HG03196 (cell line): ENCODE measurements around the gene PPCDC.
A peak's percentile ranks its signal among the peaks of the same experiment; 100 is the strongest.
"Not testable (repeated sequence)": the region's sequence is repeated elsewhere in the genome, so short reads cannot be mapped to it uniquely, and the experiment has no call there.

Experiments
- ATAC-seq: cut with Tn5 transposase; IDR thresholded peaks from one replicate; pipeline ENCODE4 v1.9.1; 2021; ENCODE audit not compliant: unreplicated experiment

Gene PPCDC

DNA sequence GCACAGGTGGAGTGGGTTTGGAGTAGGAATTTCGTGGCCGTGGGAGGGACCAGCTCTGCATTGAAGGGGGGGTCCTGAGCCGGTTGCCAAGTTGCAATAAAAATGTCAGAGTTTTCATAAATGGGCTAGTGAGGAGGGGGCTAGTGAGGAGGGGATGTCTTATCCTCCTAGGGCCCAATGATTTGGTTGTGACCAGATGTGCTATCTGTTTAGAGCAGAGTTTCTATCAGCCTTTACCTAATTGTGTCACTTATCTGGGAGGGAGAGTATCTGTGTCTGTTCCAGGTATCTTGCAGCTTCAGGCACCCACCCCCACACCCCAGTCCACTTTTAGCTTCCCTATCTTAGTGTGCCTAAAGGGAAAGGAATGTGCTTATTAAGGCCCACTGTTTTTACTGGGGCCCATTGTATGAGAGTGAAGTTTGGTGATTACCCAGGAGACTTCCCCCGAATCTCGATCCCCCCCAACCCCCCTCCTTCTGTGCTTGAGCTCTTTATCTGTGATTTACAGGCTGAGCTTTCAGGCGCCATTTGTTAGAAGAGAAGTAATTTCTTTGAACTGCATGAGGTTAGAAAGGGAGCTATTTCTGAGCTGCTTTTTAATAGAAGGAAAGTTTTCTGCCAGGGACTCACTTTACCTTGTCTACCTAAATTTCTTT is 42.6 kb downstream of the PPCDC start:
- ATAC-seq, result no peak

- ATAC-seq, result no peak
Observed at GRCh38 chr15:75067123-75067830, 43.9 kb downstream of the PPCDC start.

GRCh38 chr15:75068748-75069147 is 45.4 kb downstream of the PPCDC start:
- ATAC-seq, result no peak

GRCh38 chr15:75069301-75069925 is 46.0 kb downstream of the PPCDC start:
- ATAC-seq, result peak; percentile 68

DNA sequence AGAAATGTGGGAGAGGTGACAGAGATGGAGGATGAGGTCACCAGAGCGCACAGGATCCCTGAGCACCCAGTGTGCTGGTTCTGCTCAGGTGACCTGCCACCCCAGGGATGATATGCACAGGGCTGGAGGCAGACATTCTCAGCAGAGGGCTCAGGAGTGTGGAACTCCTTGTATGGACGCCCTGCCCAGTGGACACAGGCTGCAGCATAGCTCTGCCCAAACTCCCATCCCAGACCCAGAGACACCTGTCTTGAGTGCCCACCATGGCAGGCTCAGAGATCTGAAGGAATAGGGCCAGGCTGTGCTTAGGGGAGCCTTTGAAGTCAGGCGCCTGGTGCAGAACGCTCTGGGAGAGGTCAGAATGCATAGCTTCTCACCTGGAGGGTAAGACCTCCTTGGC is 47.3 kb downstream of the PPCDC start:
- ATAC-seq, result no peak

DNA sequence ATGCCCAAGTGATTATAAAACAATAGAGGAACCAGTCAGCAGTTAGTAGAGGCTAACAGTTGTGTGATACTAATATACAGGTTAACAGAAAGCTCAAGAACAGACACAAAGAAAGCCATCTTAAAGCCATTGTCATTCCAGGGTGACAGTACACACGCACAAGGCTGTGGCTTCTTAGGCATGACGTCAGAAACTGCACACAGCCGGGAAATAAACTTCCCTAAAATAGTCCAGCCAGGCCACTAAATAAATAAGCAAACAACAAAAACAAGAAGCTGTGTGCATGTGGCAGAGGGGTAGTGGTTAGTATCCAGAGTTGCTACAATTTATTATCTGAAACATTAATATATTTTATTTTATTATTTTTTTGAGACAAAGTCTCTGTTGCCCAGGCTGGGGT is 49.8 kb downstream of the PPCDC start:
- ATAC-seq, result no peak

- no peak for ATAC-seq
Observed at GRCh38 chr15:75076277-75076676, 52.9 kb downstream of the PPCDC start.

DNA sequence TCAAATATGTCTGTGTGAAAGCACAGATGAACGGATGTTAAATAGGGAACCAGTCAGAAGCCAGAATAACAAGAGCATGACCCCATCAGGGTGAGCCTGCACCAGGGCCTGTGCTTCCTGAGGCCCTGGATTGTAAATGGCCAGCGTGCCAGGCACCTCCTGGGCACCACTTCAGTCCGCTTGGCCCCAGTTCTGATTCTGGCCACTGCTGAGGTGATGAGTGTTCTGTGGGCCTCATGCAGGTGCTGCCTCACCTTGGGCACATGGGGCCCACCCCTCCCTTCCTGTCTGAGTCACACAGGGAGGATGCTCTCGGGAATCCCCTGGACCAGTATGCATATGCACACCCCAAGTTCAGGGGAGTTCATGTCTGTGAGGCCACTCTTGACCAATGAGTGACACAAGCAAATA is 54.2 kb downstream of the PPCDC start:
- not testable (repeated sequence) for ATAC-seq

DNA sequence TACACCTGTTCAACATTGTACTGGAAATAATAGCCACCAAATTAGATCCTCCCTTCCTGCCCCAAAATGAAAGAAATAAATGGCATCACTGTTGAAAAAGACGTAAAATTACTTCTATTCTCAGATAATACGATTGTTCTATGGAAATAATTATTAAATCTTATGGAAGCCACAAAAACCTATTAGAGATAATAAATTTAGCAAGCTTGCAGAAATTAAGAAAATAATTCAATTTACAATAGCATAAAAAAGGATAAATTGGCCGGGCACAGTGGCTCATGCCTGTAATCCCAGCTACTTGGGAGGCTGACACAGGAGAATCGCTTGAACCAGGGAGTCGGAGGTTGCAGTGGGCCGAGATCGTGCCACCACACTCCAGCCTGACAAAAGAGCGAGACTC is 57.8 kb downstream of the PPCDC start:
- ATAC-seq, result no peak

GRCh38 chr15:75082689-75083088 is 59.3 kb downstream of the PPCDC start:
- no peak for ATAC-seq

- ATAC-seq, result not testable (repeated sequence)
Observed at GRCh38 chr15:75085708-75086107, 62.3 kb downstream of the PPCDC start.

DNA sequence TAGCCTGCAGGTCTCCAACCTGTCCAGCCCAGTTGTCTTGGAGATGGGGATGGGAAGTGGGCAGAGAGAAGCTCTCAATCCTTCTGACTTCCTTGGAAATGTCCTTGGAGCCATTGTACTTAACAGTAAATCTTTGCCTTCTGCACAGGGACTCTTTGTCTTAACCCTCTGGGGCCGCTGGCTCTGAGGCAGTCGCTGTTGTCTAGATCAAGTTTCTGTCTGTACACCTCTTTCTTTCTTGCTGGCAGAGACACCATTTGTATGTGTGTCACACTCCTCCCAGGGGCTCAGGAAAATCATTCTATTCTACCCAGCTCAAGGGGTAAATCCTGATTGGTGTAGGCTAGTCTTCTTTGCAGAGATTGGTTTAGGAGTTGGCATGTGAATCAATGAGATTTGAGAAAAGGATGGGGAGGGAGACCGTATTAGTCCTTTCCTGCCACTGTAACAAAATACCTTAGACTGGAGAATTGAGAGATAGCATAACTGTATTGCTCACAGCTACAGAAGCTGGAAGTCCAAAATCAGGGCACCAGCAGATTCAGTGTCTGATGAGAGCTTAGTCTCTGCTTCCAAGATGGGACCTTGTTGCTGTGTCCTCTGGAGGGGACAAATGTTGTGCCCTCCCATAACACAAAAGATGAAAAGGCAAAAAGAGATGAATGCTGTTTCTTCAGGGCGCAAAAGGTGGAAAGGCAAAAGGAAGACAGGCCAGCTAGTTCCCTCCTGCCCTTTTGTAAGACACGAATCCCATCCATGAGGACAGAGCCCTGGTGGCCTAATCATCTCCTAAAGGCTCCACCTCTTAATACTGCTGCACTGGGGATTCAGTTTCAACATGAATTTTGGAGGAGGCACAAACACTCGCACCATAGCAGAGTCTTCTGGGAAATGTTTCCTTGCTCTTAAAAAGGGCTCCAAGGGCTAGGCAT is 66.3 kb downstream of the PPCDC start:
- ATAC-seq, result no peak

GRCh38 chr15:75090388-75090734 is 67.0 kb downstream of the PPCDC start:
- no peak for ATAC-seq

- ATAC-seq, result no peak
Observed at GRCh38 chr15:75091814-75092213, 68.4 kb downstream of the PPCDC start.

- peak; percentile 44 for ATAC-seq
Observed at GRCh38 chr15:75094961-75095478, 71.6 kb downstream of the PPCDC start.

GRCh38 chr15:75095594-75095993 is 72.2 kb downstream of the PPCDC start:
- peak; percentile 56 for ATAC-seq

DNA sequence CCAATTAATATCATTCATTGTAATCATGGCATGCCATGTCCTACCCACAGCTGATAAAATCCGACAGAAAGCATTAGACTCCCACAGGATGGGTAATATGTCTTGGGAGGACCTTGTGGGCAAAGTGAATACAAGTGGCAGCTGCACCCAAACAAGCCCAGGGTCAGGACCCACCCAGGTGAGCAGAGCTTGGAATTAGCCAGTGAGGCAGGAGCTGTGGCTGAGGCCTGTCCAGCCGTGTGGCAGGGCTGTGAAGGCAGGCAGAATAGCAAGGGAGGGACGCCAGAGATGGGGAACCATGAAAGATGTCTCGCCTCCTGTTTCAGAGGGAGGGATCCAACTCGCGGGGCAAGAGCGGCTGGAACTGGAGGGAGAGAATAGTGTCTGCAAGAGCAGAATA is 74.5 kb downstream of the PPCDC start:
- ATAC-seq, result no peak

DNA sequence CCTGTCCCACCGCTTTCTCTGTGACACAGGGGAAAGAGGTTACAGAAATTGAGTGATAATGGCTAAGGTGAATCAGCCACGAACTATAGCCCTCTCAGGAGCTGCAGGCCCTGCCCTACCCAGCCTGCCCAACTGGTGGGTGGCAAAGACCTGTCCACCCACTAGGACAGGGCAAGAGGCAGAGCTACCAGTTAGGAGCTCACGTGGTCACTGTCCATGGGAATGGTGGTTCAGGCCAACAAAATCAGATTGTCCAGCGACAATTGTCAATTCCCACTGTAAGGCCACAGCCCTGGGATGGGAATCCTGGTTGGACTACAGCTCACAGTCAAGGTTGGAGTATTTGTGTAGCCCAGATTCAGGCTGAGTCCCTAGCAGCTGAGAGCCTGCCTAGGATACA is 75.0 kb downstream of the PPCDC start:
- no peak for ATAC-seq
